ENCODE results near the gene PROK1.

- TF ChIP-seq CTCF (IDR thresholded peaks at IDR 0.05) (no peak), ESRRA (IDR thresholded peaks at IDR 0.05; ENCODE audit: borderline replicate concordance, low read length) (no peak), EP300 (IDR thresholded peaks at IDR 0.05) (no peak), RCOR1 (IDR thresholded peaks at IDR 0.05; ENCODE audit: low read depth, low read length) (no peak), FOXS1 (CRISPR knock-in tag; IDR thresholded peaks at IDR 0.05) (no peak), PBX3 (IDR thresholded peaks at IDR 0.05) (no peak), POLR2A (IDR thresholded peaks at IDR 0.05; ENCODE audit: low read length) (no peak), REST (IDR thresholded peaks at IDR 0.05) (no peak), USF2 (IDR thresholded peaks at IDR 0.05) (no peak), NPAS2 (CRISPR knock-in tag; IDR thresholded peaks at IDR 0.05; ENCODE audit: borderline replicate concordance) (no peak), SMC3 (IDR thresholded peaks at IDR 0.05) (no peak), BHLHE40 (IDR thresholded peaks at IDR 0.05; ENCODE audit: low read depth, low read length) (no peak), RNF2 (IDR thresholded peaks at IDR 0.05; ENCODE audit: borderline replicate concordance, low read depth) (no peak)
Measured at GRCh38 chr1:110457206-110457605, 6.3 kb downstream of the PROK1 start.
